Astrocyte (in vitro differentiated cells and primary cell): Measurements from ENCODE around the gene FBXO5. TPM values are rescaled to one million over a fixed set of nuclear protein-coding genes. Genes with fewer than 3 reads are reported as not detected.
"Not testable (repeated sequence)": the region's sequence is repeated elsewhere in the genome, so short reads cannot be mapped to it uniquely, and the experiment has no call there.

Experiments used
- DNase-seq: peaks from one replicate; pipeline ENCODE4 v3.0.0-alpha.2; 2010; ENCODE audit warnings: low read depth
- FAIRE-seq: peaks from 2 replicates; lab custom pipeline; 2011; peaks lifted over from hg19 to GRCh38; lab: Jason Lieb, UNC
- H2AFZ ChIP-seq: 2 replicates; pipeline ENCODE4 v1.6.0; 2012; ENCODE audit warnings: low read depth, low read length, inconsistent platforms
- H3K27ac ChIP-seq: 2 replicates; pipeline ENCODE4 v1.5.1; 2011; ENCODE audit warnings: low read depth, low read length, inconsistent platforms
- H3K27me3 ChIP-seq: 2 replicates; pipeline ENCODE4 v1.6.0; 2011; ENCODE audit warnings: low read length, inconsistent platforms; ENCODE audit not compliant: insufficient read depth
- H3K36me3 ChIP-seq: 2 replicates; pipeline ENCODE4 v1.5.1; 2011; ENCODE audit warnings: low read length, inconsistent platforms; ENCODE audit not compliant: insufficient read depth
- H3K4me1 ChIP-seq: 2 replicates; pipeline ENCODE4 v1.5.1; 2011; ENCODE audit warnings: low read length, inconsistent platforms; ENCODE audit not compliant: insufficient read depth
- H3K4me2 ChIP-seq: 2 replicates; pipeline ENCODE4 v1.6.0; 2012; ENCODE audit warnings: low read length, inconsistent platforms
- H3K4me3 ChIP-seq: 2 replicates; pipeline ENCODE4 v1.5.1; 2011; ENCODE audit warnings: low read depth, mild to moderate bottlenecking, low read length, inconsistent platforms; ENCODE audit not compliant: insufficient read depth
- H3K79me2 ChIP-seq: 2 replicates; pipeline ENCODE4 v1.6.0; 2012; ENCODE audit warnings: mild to moderate bottlenecking, low read length, inconsistent platforms; ENCODE audit not compliant: insufficient read depth
- H3K9ac ChIP-seq: 2 replicates; pipeline ENCODE4 v1.6.0; 2012; ENCODE audit warnings: mild to moderate bottlenecking, low read length, inconsistent platforms
- H3K9me3 ChIP-seq: 2 replicates; pipeline ENCODE4 v1.5.1; 2012; ENCODE audit warnings: low read depth, mild to moderate bottlenecking, low read length, inconsistent platforms; ENCODE audit not compliant: insufficient read depth
- H4K20me1 ChIP-seq: 2 replicates; pipeline ENCODE4 v1.6.0; 2012; ENCODE audit warnings: low read length, inconsistent platforms; ENCODE audit not compliant: insufficient read depth
- H3K27ac Mint-ChIP-seq: one replicate; pipeline ENCODE4 v1.8.0; 2021; ENCODE audit warnings: mild to moderate bottlenecking, mixed read lengths; ENCODE audit not compliant: unreplicated experiment
- H3K27me3 Mint-ChIP-seq: one replicate; pipeline ENCODE4 v1.8.0; 2021; ENCODE audit warnings: low read depth, mixed read lengths; ENCODE audit not compliant: unreplicated experiment
- H3K36me3 Mint-ChIP-seq: one replicate; pipeline ENCODE4 v1.8.0; 2021; ENCODE audit warnings: low read depth, mixed read lengths; ENCODE audit not compliant: unreplicated experiment
- H3K4me1 Mint-ChIP-seq: one replicate; pipeline ENCODE4 v1.8.0; 2021; ENCODE audit warnings: low read depth, mixed read lengths; ENCODE audit not compliant: unreplicated experiment
- H3K4me3 Mint-ChIP-seq: one replicate; pipeline ENCODE4 v1.8.0; 2021; ENCODE audit warnings: mild to moderate bottlenecking, moderate library complexity, mixed read lengths; ENCODE audit not compliant: unreplicated experiment
- H3K9me3 Mint-ChIP-seq: one replicate; pipeline ENCODE4 v1.8.0; 2021; ENCODE audit warnings: mild to moderate bottlenecking, mixed read lengths; ENCODE audit not compliant: unreplicated experiment
- EZH2 ChIP-seq: IDR thresholded peaks from 2 replicates; pipeline ENCODE4 v1.6.1; 2012; ENCODE audit warnings: mild to moderate bottlenecking, low read length, inconsistent platforms; ENCODE audit not compliant: insufficient read depth
- total RNA-seq: library from RNA; stranded (reverse); gene quantifications from 2 replicates; pipeline ENCODE4 v1.2.1, GENCODE V29; 2021
- TF ChIP-seq, protein P1 (sequence below): IDR thresholded peaks from 2 replicates; pipeline ENCODE4 v1.5.1; 2011; ENCODE audit warnings: low read depth, mild to moderate bottlenecking, inconsistent platforms, low read length, moderate library complexity; ENCODE audit not compliant: insufficient read depth

Gene FBXO5
- total RNA-seq, 1 donor from 2014 or later = 7.5 TPM

DNA sequence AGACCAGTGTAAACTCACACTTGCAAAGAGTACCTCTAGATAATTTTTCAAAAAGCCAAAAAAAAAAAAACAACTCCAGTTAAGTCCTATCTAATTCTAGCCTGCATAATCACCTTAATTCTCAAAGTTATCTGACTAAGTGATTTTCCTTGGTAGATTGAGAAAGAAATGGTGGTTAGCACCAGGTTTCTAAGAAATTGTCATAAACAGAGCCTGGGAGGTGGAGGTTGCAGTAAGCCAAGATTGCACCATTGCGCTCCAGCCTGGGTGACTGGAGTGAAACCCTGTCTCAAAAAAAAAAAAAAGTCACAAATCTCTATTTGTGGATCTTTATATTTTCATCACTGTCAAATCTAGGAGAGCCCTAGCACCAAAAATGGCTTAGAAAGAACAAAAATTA is 8.9 kb downstream of the FBXO5 start:
- Histone ChIP-seq H3K9me3 (peaks cover 3% of the 10 kb centered on the region), H3K27me3 (no peaks in the 10 kb centered on the region), H3K4me3 (no peak overlapping the region), H4K20me1 (peaks cover 38% of the 10 kb centered on the region), H3K27ac (no peak overlapping the region), H2AFZ (no peak overlapping the region), H3K9ac (no peak overlapping the region), H3K79me2 (peaks cover 71% of the 10 kb centered on the region), H3K36me3 (peaks cover 44% of the 10 kb centered on the region), H3K4me1 (no peaks in the 10 kb centered on the region), H3K4me2 (no peak overlapping the region)
- DNase-seq (no peak), FAIRE-seq (no peak)
- peaks cover 4% of the 10 kb centered on the region for H3K36me3 Mint-ChIP-seq
- H3K27me3 Mint-ChIP-seq = no peaks in the 10 kb centered on the region
- no peak overlapping the region for H3K4me3 Mint-ChIP-seq
- TF ChIP-seq, protein P1, sequence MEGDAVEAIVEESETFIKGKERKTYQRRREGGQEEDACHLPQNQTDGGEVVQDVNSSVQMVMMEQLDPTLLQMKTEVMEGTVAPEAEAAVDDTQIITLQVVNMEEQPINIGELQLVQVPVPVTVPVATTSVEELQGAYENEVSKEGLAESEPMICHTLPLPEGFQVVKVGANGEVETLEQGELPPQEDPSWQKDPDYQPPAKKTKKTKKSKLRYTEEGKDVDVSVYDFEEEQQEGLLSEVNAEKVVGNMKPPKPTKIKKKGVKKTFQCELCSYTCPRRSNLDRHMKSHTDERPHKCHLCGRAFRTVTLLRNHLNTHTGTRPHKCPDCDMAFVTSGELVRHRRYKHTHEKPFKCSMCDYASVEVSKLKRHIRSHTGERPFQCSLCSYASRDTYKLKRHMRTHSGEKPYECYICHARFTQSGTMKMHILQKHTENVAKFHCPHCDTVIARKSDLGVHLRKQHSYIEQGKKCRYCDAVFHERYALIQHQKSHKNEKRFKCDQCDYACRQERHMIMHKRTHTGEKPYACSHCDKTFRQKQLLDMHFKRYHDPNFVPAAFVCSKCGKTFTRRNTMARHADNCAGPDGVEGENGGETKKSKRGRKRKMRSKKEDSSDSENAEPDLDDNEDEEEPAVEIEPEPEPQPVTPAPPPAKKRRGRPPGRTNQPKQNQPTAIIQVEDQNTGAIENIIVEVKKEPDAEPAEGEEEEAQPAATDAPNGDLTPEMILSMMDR = no peak
- TF ChIP-seq EZH2 = no peak
- no peaks in the 10 kb centered on the region for H3K9me3 Mint-ChIP-seq
- H3K4me1 Mint-ChIP-seq = peaks cover 9% of the 10 kb centered on the region
- no peak overlapping the region for H3K27ac Mint-ChIP-seq

DNA sequence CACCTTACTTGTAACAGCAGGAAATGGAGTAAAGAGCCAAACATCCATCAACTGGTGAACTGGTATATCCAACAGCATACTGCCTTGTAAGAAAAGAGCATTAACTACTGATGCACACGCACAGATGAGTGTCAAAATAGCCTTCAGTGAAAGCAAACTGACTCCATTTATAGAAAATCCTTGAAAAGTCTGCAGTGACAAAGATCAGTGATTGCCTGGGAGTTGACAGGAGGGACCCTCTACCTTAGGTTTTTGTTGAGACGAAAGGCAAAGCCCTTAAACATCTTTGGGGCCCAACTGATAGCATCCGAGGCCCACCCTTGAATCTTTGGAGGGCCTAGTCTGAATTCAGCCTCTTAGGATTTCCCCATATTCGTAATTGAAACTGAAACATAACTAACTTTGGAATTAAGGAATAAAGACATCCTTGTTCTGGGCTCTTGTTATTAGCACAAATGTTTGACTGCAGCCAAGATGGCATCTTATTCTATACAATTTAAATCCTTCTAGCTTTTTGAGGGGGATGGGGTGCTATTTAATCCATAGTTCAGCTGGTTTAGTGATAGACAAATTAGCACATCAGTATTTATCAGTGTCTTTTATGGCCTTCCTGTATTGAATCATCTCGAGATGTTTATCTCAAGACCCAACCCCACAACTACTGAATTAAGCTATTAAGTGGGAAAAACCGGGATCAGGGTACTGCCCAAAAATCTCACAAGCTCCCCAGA is 13.0 kb downstream of the FBXO5 start:
- Mint-ChIP-seq H3K27me3 (no peaks in the 10 kb centered on the region), H3K4me1 (no peaks in the 10 kb centered on the region), H3K27ac (no peak overlapping the region), H3K4me3 (no peak overlapping the region), H3K9me3 (peaks cover 2% of the 10 kb centered on the region), H3K36me3 (peaks cover 4% of the 10 kb centered on the region)
- Histone ChIP-seq H3K4me1 (no peaks in the 10 kb centered on the region), H3K9ac (no peak overlapping the region), H3K4me3 (no peak overlapping the region), H3K36me3 (peaks cover 40% of the 10 kb centered on the region), H2AFZ (no peak overlapping the region), H3K27me3 (no peaks in the 10 kb centered on the region), H4K20me1 (peaks cover 14% of the 10 kb centered on the region), H3K9me3 (peaks cover 3% of the 10 kb centered on the region), H3K79me2 (peaks cover 30% of the 10 kb centered on the region), H3K27ac (no peak overlapping the region), H3K4me2 (no peak overlapping the region)
- FAIRE-seq = no peak
- no peak for TF ChIP-seq EZH2
- TF ChIP-seq, protein P1 = no peak
- DNase-seq = no peak

DNA sequence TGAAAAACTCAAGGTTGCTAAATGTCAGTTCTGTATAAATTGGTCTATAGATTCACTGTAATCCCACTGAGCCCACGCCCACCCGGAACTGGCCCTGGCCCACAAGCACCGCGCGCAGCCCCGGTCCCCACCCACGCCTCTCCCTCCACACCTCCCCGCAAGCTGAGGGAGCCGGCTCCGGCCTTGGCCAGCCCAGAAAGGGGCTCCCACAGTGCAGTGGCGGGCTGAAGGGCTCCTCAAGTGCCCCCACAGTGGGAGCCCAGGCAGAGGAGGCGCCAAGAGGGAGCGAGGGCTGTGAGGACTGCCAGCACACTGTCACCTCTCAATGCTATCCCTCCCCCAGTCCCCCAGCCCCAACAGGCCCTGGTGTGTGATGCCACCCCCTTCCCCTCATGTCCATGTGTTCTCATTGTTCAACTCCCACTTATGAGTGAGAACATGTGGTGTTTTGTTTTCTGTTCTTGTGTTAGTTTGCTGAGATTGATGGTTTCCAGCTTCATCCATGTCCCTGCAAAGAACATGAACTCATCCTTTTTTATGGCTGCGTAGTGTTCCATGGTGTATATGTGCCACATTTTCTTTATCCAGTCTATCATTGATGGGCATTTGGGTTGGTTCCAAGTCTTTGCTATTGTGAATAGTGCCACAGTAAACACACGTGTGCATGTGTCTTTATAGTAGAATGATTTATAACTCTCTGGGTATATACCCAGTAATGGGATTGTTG is 16.5 kb downstream of the FBXO5 start:
- not testable (repeated sequence) for H3K4me2 ChIP-seq, H3K4me1 Mint-ChIP-seq, H3K79me2 ChIP-seq, H3K27ac Mint-ChIP-seq, H3K9me3 Mint-ChIP-seq, H3K9ac ChIP-seq, H3K9me3 ChIP-seq, H3K36me3 Mint-ChIP-seq, H3K27me3 ChIP-seq, H4K20me1 ChIP-seq, H3K4me3 Mint-ChIP-seq, H3K27ac ChIP-seq, DNase-seq, H2AFZ ChIP-seq, H3K4me1 ChIP-seq, FAIRE-seq, H3K27me3 Mint-ChIP-seq, H3K4me3 ChIP-seq
- H3K36me3 ChIP-seq = peaks cover 16% of the 10 kb centered on the region
